HG03196 (cell line): ENCODE data around the gene LRRTM4.
"Not testable (repeated sequence)": the region's sequence is repeated elsewhere in the genome, so short reads cannot be mapped to it uniquely, and the experiment has no call there.

Source experiments
- ATAC-seq: cut with Tn5 transposase; IDR thresholded peaks from one replicate; pipeline ENCODE4 v1.9.1; 2021; ENCODE audit not compliant: unreplicated experiment

LRRTM4 gene

DNA sequence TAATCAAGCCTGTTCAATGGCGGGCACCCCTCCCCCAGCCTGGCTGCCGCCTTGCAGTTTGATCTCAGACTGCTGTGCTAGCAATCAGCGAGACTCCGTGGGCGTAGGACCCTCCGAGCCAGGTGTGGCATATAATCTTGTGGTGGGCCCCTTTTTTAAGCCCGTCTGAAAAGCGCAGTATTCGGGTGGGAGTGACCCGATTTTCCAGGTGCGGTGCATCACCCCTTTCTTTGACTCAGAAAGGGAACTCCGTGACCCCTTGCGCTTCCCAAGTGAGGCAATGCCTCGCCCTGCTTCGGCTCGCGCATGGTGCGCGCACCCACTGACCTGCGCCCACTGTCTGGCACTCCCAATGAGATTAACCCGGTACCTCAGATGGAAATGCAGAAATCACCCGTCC, 740.9 kb downstream of the LRRTM4 start:
- not testable (repeated sequence) for ATAC-seq

DNA sequence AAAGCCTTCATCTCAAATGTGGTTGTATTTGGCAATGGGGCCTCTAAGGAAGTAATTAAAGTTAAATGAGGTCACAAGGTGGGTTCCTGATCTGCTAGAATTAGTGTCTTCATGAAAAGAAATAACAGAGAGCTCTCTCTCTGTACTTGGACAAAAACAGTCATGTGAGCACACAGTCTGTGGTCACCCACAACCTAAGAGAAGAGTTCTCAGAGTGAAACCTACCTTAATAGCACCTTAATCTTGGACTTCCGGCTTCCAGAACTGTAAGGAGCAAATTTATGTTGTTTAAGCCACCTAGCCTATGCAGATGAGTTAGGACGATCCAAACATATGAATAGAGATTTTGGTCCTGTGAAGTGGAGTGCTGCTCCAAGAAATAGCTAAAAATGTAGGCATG, 758.9 kb downstream of the LRRTM4 start:
- ATAC-seq = no peak

DNA sequence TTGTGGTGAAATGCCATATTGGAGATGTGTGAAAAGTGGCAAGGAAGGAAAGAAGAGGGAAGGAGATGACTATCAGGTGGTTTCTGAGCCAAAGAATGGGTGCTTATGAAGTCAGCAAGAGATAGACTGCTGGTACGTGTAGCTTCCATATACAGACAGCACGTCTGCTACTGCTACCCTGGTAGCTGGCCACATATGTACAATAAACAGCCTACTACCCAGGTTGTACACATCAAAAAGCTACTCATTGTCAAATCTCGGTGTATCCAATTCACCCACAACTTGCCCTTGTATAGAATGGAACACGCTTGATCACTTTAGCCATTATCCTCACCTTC, 761.8 kb downstream of the LRRTM4 start:
- no peak for ATAC-seq

DNA sequence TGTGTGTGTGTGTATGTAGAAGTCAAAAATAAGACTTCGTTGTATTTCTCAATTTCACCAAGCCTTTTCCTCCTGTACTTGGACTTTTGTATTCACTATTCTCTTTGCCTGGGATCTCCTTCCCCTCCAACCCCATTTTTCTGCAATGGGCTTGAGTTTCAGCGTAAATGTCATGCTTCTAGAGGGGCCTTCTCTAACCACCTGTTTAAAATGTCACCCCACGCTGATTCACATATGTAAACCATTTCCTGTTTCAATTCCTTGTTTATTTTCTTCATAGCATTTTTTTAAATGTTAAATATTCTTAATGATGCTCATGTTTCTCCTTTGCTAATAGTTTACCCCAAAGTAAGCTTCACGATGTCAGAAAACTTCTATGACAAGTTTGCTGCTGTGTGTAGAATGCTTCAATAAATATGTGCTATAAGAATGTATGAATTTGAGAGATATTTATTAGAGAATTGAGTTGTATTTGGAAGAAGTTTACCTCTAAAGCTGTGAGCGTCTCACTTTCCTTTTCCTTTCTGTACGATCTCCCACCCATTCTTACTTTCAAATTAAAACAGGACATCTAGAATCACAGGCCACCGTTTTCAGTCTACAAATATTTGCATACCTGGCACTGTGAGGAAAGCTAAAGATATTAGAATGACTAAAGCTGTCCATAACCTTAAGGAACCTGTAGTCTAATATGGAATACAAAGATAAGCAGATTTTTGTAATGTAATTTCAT, 762.4 kb downstream of the LRRTM4 start:
- no peak for ATAC-seq

DNA sequence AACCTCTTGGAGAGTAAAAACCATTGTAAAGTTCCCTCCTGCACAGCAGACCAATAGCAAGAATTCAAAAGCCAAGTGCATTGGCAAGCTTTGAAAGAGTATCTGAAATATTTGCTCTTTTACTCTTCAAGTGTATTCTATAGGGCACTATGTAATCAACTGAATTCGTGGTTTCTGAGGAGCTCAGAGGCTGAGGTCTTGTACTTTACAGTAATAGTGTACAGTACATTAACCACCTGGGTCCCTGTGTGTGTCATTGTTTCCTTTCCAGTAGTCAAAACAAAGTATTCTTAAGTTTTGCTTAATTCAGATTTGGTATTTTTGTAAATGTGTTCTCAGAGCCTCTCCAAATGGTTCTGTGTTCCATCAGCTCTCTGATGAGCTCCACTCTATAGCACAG, 769.7 kb downstream of the LRRTM4 start:
- ATAC-seq = no peak

DNA sequence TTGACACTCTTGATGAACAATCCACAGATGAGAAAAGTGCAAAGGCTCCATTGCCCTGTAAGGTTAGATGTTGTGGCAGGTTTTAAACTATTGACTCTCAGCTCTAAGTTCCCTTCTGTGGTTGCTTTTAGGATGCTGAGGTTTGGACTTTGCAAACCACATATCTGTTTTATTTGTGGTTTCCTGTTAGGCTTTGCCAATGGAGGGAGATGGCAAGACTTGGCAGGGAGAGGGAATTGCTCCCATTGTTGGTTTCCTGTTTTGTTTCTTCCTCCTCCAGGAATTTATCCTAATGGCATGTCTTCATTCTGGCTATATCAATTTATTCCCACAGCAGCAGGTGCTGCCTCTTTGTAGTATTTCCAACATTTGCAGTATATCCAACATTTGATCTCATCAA, 772.3 kb downstream of the LRRTM4 start:
- no peak for ATAC-seq

DNA sequence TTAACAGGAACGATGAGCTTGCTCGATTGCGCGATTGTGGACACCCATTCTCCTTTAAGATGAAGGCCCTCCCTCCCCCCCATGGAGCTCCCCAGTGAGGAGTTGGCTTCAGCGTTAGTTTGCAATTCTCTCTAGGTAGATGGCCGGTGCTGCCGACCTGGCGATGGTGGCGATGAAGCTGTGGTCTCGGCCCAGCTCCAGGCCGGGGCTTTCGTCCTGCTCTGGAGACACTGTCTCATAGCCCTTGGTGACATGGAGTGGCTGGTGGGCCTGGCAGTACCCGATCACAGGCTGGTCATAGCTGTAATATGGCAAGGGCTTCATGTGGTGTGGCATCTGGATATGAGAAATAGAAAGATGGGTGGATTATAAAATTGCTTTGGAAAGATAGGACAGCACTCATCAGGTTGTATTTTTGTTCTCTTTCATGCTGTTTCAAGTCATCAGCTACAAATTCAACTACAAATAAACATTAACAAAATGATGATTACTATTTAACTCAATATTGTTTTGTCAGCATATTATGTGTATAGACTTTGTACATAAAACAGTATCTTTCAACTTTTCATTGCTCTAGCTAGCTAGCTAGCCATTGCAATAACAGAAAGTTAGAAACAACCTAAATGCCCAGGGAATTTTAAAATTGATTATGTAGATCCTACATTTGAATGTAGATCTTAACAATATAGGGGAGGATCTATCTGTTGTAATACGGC, 773.4 kb downstream of the LRRTM4 start:
- no peak for ATAC-seq

DNA sequence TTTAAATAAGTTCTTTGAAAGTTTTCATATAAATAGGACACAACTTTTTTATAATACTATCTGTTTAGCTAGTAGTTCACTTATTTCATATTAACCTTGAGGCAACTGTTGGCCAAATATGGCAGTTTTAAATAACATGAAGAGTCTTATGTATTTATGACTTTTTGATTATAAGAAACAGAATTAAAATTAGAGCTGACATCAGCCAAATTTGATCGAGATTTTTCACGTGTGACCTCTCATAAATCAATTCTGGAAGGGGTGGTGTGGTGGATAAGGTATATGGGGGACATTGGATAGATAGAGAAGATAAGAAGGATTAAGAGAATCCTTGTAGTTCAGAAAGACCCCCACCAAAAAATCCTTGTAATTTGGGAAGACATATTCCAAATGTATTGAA, 776.6 kb downstream of the LRRTM4 start:
- no peak for ATAC-seq

DNA sequence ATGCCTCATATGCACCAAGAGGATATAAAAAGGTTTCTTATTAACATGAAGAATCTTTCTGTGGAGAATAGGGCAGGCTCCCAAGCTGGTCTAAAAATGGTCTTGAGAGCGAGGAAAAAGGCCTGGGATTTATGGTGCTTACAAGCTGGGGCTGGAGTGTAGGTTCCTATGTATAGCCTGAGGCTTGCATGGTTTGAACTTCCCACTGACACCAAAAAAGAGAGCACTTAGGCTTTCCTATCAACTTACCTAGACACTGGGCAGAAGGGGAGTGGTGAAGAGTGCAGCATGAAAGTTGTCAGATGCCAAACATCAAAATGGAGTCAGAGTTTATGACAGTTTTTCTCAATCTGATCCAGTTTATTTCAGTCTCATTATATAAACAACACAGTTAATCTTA, 784.6 kb downstream of the LRRTM4 start:
- ATAC-seq = no peak

DNA sequence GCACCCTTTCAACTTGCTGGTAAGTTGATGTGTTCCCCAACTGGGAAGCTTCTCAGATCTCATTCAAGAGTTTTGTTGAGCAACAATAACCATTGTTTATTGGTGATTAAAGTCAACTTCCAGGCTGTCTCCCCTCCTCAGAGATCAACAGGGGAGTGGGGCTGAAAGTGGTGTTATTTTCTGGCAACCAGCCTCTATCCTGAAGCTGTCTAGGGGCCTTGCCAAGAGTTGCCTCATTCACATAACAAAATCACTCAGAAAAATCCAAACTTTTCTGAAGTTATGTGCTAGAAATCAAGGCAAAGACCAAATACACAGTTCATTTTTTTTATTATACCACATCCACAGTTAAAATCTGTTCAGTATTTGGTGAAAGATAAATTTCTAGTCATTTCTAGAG, 788.4 kb downstream of the LRRTM4 start:
- no peak for ATAC-seq

DNA sequence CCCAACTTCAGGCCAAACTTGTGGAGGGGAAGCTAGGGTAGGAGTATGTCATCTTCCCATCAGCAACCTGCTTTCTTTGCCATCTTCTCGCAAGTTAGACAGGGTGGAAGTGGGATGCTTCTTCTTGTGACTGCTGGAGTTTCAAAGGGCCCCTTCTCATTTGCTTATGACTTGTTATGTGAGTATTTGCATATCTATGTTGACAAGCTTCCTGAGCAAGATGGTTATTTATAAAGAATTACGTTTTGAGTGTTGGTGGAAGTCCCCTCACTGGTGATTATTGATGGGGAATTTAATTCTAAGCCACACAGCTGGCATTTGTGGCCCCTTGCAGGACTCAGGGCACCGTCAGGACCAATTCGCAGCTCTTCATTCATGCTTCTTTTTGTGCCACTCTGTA, 791.0 kb downstream of the LRRTM4 start:
- no peak for ATAC-seq

DNA sequence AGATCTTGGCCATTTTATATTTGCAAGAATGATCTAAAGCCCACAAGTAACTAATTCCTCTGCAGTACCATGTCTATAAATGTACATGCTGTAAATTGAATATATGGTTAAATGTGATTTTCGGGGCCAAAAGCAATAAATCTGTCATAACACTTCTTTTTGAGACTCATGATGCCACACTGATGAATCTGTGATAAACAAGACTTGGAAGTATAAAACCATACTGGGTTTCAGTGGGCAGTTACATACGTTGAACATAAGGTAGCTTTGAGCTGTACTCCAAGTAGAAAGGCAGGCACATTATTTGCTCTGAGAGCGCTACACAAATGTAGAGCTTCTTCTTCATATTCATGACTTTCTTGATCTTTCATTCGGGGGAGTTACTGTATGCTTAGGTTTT, 792.2 kb downstream of the LRRTM4 start:
- ATAC-seq = no peak

DNA sequence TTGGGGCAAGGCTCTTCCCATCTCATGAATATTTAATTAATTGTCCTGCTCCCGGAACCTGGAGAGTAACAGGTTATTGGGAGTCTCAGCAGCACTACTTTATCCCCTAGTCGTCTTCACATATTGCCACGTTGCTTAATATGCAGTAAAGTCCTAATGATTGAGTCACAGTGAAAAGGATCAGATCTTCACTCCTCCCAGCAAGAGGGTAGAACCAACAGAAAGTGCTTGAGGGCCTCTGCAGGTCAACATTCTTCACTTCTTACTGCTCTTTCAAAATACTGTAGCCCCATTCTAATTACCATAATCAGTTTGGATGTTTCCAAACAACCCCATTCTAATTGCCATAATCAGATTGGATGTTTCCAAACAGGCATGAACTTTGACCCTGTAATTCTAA, 801.0 kb downstream of the LRRTM4 start:
- no peak for ATAC-seq

DNA sequence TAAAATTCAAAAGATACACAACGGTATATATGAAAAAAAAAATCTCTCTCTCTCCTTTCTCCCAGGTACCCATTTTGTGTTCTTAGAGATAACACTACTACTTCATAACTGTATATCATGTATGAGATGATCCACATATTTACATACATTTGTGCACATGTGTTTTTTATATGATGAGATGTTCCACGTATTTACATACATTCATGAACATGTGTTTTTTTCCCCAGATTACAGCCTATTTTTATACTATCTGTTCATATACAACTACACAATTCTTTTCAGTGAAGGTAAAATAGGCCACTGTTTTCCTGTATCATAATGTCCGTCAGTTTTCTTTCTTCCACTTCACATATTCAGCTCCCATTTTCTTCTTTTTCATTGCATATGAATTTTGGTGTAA, 808.9 kb downstream of the LRRTM4 start:
- ATAC-seq = no peak

DNA sequence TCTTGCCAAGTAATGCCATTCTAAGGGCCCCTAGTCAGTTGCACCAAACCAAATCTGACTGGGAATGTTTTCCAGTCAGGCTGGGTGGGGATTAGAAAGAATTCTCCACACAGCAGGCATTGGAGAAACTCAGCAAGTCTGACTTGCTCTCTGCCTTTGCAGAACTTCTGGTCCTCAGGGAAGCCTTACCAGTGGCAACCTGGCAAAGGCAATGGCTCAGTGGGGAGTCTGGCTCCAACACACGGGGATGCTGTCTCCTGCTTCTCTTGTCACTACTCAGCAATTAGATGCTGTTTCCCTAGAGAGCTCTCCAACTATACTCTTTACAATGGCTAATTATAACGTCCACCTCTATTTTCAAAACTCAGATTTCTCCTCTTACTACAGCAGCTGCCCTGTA, 810.7 kb downstream of the LRRTM4 start:
- ATAC-seq = no peak

DNA sequence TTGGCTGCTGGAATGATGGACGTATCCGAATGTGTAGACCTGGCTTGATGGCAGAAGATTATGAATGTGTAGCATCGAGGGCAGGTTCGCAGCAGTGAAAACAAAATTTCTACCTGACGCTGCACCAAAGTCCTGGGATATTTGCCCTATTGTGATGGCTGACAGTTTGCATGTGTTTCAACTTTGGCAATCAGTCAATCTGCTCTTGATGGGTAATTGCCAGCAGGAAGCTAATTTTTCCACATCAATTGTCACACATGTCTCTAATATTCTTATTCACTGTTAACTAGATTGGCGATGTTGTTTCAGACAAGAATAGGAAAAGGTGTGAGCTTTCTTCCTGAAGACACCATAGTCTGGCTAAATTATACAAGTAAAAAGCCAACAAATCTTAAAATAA, 821.3 kb downstream of the LRRTM4 start:
- no peak for ATAC-seq

DNA sequence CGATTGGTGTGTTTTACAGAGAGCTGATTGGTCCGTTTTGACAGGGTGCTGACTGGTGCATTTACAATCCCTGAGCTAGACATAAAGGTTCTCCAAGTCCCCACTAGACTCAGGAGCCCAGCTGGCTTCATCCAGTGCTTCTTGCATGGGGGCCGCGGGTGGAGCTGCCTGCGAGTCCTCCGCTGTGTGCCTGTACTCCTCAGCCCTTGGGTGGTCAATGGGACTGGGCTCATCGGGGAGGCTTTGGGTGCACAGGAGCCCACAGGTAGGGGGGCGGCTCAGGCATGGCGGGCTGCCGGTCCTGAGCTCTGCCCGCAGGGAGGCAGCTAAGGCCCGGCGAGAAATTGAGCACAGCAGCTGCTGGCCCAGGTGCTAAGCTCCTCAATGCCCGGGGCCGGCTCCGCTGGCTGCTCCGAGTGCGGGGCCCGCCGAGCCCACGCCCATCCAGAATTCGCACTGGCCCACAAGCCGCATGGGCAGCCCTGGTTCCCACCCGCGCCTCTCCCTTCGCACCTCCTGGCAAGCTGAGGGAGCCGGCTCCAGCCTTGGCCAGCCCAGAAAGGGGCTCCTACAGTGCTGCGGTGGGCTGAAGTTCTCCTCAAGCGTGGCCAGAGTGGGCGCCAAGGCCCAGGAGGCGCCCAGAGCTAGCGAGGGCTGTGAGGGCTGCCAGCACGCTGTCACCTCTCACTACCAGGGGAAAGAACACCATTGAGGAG, 824.0 kb downstream of the LRRTM4 start:
- not testable (repeated sequence) for ATAC-seq
